Measurements from ENCODE around the gene RALB. TPM values are rescaled to one million over a fixed set of nuclear protein-coding genes. Genes with fewer than 3 reads are reported as not detected.
A peak's percentile ranks its signal among the peaks of the same experiment; 100 is the strongest.

RALB gene
- total and polyA plus RNA-seq, 2 of the 4 experiments (the other 2 are of a cell fraction), result 53.6 to 54.7 TPM

GRCh38 chr2:120230515-120231471 lies 21.9 kb upstream of the RALB start:
- no peak overlapping the region for H4K91ac ChIP-seq (ENCODE audit: insufficient read depth, low read depth, low read length)
- TF ChIP-seq USF2 (IDR thresholded peaks at IDR 0.05; ENCODE audit: low read depth, low read length) (no peak), BHLHE40 (IDR thresholded peaks at IDR 0.05; ENCODE audit: low read depth, low read length) (no peak), CHD1 (IDR thresholded peaks at IDR 0.05; ENCODE audit: low read depth, low read length) (no peak), MAFK (IDR thresholded peaks at IDR 0.05; ENCODE audit: low read depth, low read length) (no peak), CEBPB (IDR thresholded peaks at IDR 0.05; ENCODE audit: low read depth, low read length) (no peak), SMC3 (IDR thresholded peaks at IDR 0.05; ENCODE audit: low read depth, low read length) (no peak), MXI1 (IDR thresholded peaks at IDR 0.05; ENCODE audit: borderline replicate concordance, low read depth, low read length) (no peak), NFE2L2 (IDR thresholded peaks at IDR 0.05; ENCODE audit: low read depth, low read length) (no peak), MAZ (IDR thresholded peaks at IDR 0.05; ENCODE audit: borderline replicate concordance, low read depth, low read length) (no peak), FOS (IDR thresholded peaks at IDR 0.05; ENCODE audit: low read depth, low read length) (no peak), RCOR1 (IDR thresholded peaks at IDR 0.05; ENCODE audit: insufficient replicate concordance, low read length) (no peak), RFX5 (IDR thresholded peaks at IDR 0.05; ENCODE audit: low read depth, low read length) (no peak)
- TF ChIP-seq, protein P1, sequence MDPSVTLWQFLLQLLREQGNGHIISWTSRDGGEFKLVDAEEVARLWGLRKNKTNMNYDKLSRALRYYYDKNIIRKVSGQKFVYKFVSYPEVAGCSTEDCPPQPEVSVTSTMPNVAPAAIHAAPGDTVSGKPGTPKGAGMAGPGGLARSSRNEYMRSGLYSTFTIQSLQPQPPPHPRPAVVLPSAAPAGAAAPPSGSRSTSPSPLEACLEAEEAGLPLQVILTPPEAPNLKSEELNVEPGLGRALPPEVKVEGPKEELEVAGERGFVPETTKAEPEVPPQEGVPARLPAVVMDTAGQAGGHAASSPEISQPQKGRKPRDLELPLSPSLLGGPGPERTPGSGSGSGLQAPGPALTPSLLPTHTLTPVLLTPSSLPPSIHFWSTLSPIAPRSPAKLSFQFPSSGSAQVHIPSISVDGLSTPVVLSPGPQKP (IDR thresholded peaks at IDR 0.05; ENCODE audit: borderline replicate concordance, low read depth, low read length), result no peak
- H3K4ac ChIP-seq (ENCODE audit: low read depth, low read length), result no peak overlapping the region
- no peak overlapping the region for H3K4me3 ChIP-seq (ENCODE audit: insufficient read depth, low read depth, low read length)
- no peak overlapping the region for H2BK20ac ChIP-seq (ENCODE audit: low read depth, low read length)
- H2AFZ ChIP-seq (replicated peaks; ENCODE audit: low read length, poor library complexity), result peak overlapping the region; percentile 59
- H2AK9ac ChIP-seq (replicated peaks; ENCODE audit: low read depth, low read length, poor library complexity), result peak overlapping the region; percentile 9
- 84% methylated on average over 3 of the region's 17 CpGs; no CpG with 5 or more reads in 1 of the 2 experiments for WGBS, 2 experiments (ENCODE audit: extremely low coverage in 2 of 2, insufficient read length in 1 of 2)
- H3K9me1 ChIP-seq (ENCODE audit: insufficient read depth, low read length), result no peaks in the 10 kb centered on the region
- no peak overlapping the region for H3K9ac ChIP-seq (ENCODE audit: low read depth, low read length)
- no peak overlapping the region for H4K8ac ChIP-seq (ENCODE audit: low read depth in 2 of 2, low read length in 2 of 2)
- dilution Hi-C loops (cut with HindIII; ENCODE audit: low sequenced_read_pairs, unreplicated experiment), result no loop called here
- H3K79me1 ChIP-seq (ENCODE audit: low read depth in 1 of 2, low read length in 2 of 2), result no peaks in the 10 kb centered on the region
- no TSS peak for BruUV-seq (replicated peaks)
- ATAC-seq (ENCODE audit: low read depth) (no peak), DNase-seq (no peak)
- in situ Hi-C loops (cut with MboI; ENCODE audit: low sequenced_read_pairs), result loop anchor here (25.0 kb wide), 1 partner anchor 993 kb away; no protein-coding TSS in a partner anchor
- no peak overlapping the region for H2AK5ac ChIP-seq (ENCODE audit: low read depth, low read length)
- no peak overlapping the region for H4K5ac ChIP-seq (ENCODE audit: low read depth, low read length)
- no peak overlapping the region for H3K56ac ChIP-seq (ENCODE audit: extremely low read depth, insufficient read depth, low read length)
- ChIA-PET POLR2A (ENCODE audit: unreplicated experiment) (interaction anchor here (0.6 kb wide), 2 partner anchors 8 to 699 kb away, joined by 3 to 7 read pairs; partner anchors contain the start of gene TMEM185B), CTCF (no interaction called here)
- no peaks in the 10 kb centered on the region for H3K9me3 ChIP-seq (ENCODE audit: control insufficient read depth, insufficient read depth, low read length)
- no peak overlapping the region for H3K14ac ChIP-seq (replicated peaks; ENCODE audit: low read depth, low read length)
- H2BK120ac ChIP-seq (ENCODE audit: low read depth, low read length), result no peak overlapping the region
- H3K36me3 ChIP-seq (ENCODE audit: control insufficient read depth, insufficient read depth, low read length), result no peaks in the 10 kb centered on the region
- H3K4me2 ChIP-seq (ENCODE audit: low read depth, low read length), result no peak overlapping the region
- no peaks in the 10 kb centered on the region; the same call in 1 of the 2 replicates for H4K20me1 ChIP-seq (ENCODE audit: insufficient read depth, low read length)
- intact Hi-C loops (cut with micrococcal nuclease), result no loop called here
- peaks cover 4% of the 10 kb centered on the region; the same call in 1 of the 2 replicates for H3K27me3 ChIP-seq (ENCODE audit: control insufficient read depth, insufficient read depth, low read length)
- no peak overlapping the region for H2BK15ac ChIP-seq (ENCODE audit: low read depth, low read length)
- no peak overlapping the region for H2BK5ac ChIP-seq (ENCODE audit: low read depth, low read length, poor library complexity, severe bottlenecking)
- no peak overlapping the region for H3K23ac ChIP-seq (ENCODE audit: low read depth, low read length)
- no peak overlapping the region for H3K18ac ChIP-seq (ENCODE audit: low read depth, low read length)
- no peak overlapping the region for H3K27ac ChIP-seq (ENCODE audit: insufficient read depth, low read length)
- H3K4me1 ChIP-seq (ENCODE audit: control insufficient read depth, insufficient read depth, low read length), result peaks cover 2% of the 10 kb centered on the region; the same call in 1 of the 2 replicates
